Measurements from ENCODE around the gene MEX3D. TPM values are rescaled to one million over a fixed set of nuclear protein-coding genes. Genes with fewer than 3 reads are reported as not detected.

The MEX3D gene
- total RNA-seq, 1 experiment from 2014 or later: 48.0 TPM

Other genes with a start within 250 kb of the MEX3D start
- 119 and 150 TPM in 2 replicates for gene NDUFS7, start 184.4 kb downstream of the MEX3D start, total RNA-seq (2014; rRNA removed; shearing (Covaris generic))
- 33.2 and 37.7 TPM in 2 replicates for gene GAMT, start 166.8 kb downstream of the MEX3D start, total RNA-seq (2014; rRNA removed; shearing (Covaris generic))
- 87.7 and 97.6 TPM in 2 replicates for gene DAZAP1, start 160.7 kb downstream of the MEX3D start, total RNA-seq (2014; rRNA removed; shearing (Covaris generic))
- gene RPS15, start 129.9 kb downstream of the MEX3D start, total RNA-seq (2014; rRNA removed; shearing (Covaris generic)): 1,527 and 2,021 TPM in 2 replicates
- gene APC2, start 118.2 kb downstream of the MEX3D start, total RNA-seq (2014; rRNA removed; shearing (Covaris generic)): 0.49 TPM in 1 of 2 replicates, not detected in the other
- gene C19orf25, start 89.1 kb downstream of the MEX3D start, total RNA-seq (2014; rRNA removed; shearing (Covaris generic)): 35.6 and 47.7 TPM in 2 replicates
- gene PCSK4, start 78.0 kb downstream of the MEX3D start, total RNA-seq (2014; rRNA removed; shearing (Covaris generic)): 0.96 TPM in 1 of 2 replicates, not detected in the other
- 5.2 and 6.3 TPM in 2 replicates for gene REEP6, start 77.1 kb downstream of the MEX3D start, total RNA-seq (2014; rRNA removed; shearing (Covaris generic))
- 0.84 and 3.7 TPM in 2 replicates for gene ADAMTSL5, start 55.3 kb downstream of the MEX3D start, total RNA-seq (2014; rRNA removed; shearing (Covaris generic))
- gene PLK5, start 44.2 kb downstream of the MEX3D start, total RNA-seq (2014; rRNA removed; shearing (Covaris generic)): not detected in 2 replicates
- 64.9 and 116 TPM in 2 replicates for gene MBD3, start 24.5 kb upstream of the MEX3D start, total RNA-seq (2014; rRNA removed; shearing (Covaris generic))
- 87.1 and 105 TPM in 2 replicates for gene UQCR11, start 37.1 kb upstream of the MEX3D start, total RNA-seq (2014; rRNA removed; shearing (Covaris generic))
- 38.1 and 90.7 TPM in 2 replicates for gene TCF3, start 84.3 kb upstream of the MEX3D start, total RNA-seq (2014; rRNA removed; shearing (Covaris generic))
- not detected in 2 replicates for gene ONECUT3, start 185.2 kb upstream of the MEX3D start, total RNA-seq (2014; rRNA removed; shearing (Covaris generic))
- 5.8 and 6.4 TPM in 2 replicates for gene ATP8B3, start 244.0 kb upstream of the MEX3D start, total RNA-seq (2014; rRNA removed; shearing (Covaris generic))

All from M059J (cell line).